Heart left ventricle (tissue), 13 donors: ENCODE results near the gene ZYX.

ENCODE experiments used
- CTCF ChIP-seq, 12 donors: fragments of 200-600 bp; sonication (generic) in 4 of 12; IDR thresholded peaks; one replicate each; pipeline versions ENCODE4 v1.5.0 to v1.8.0; 2018 to 2022; ENCODE audit warnings: antibody characterized with exemption in 12 of 12, mild to moderate bottlenecking in 5 of 12
- POLR2A ChIP-seq, 2 donors: fragments of 450-650 bp; IDR thresholded peaks; one replicate each; pipeline ENCODE4 v1.6.1; 2017; ENCODE audit warnings: antibody characterized with exemption in 2 of 2, mild to moderate bottlenecking in 2 of 2, moderate library complexity in 2 of 2
- donor health status: ischemic (EF 13 %, LVEDD 7.1; RV severe dilation, severe dysfunction).
- donor health status: DM: no; HTN: yes; CAD: no.
- donor health status: DM: no; HTN: no; CAD: no.
- donor health status: ischemic (EF 25% LVEDD 6.9; RV normal size, moderate dysfunction).
- donor health status: ischemic (EF 25% LVEDD 5.7; RV mildly dilated, moderate dysfunction).
- donor health status: ischemic (EF 35%, LVEDD 5.7; RV mildly dilated, moderate dysfunction).
- donor health status: nonischemic (EF 11% LVEDD 7.7; RV severe dilation, severe dysfunction).
- donor health status: DM: yes; HTN: yes; CAD: no.
- donor health status: PGD.
- donor health status: ischemic (EF 29% LVEDD 5.4; RV normal size, mild dysfunction).
- donor health status: nonischemic (EF 23%, LVEDD 6.1; RV moderate dilation, normal function).

GRCh38 chr7:143390104-143390772 is 9.1 kb downstream of the ZYX start:
- no peak for TF ChIP-seq POLR2A (IDR thresholded peaks at IDR 0.05)
- no peak for TF ChIP-seq CTCF (IDR thresholded peaks at IDR 0.05)
